Caco-2 (cell line): Measurements from ENCODE around the gene BRIP1. TPM values are rescaled to one million over a fixed set of nuclear protein-coding genes. Genes with fewer than 3 reads are reported as not detected.

ENCODE experiments used
- BruUV-seq: library from RNA; stranded (reverse); fragments of 400-500 nt; replicated peaks from 2 replicates; lab custom pipeline; 2021; lab: Mats Ljungman, UMichigan
- CTCF ChIA-PET: fragments of 300-600 bp; sonication (Branson Sonifier 250); formaldehyde crosslinking; loops from one replicate; lab custom pipeline; 2022; ENCODE audit warnings: antibody characterized with exemption; lab: Charles Lee
- POLR2A ChIA-PET: fragments of 300-600 bp; sonication (Branson Sonifier 250); formaldehyde crosslinking; loops from one replicate; lab custom pipeline; 2022; ENCODE audit warnings: antibody characterized with exemption; lab: Charles Lee
- DNase-seq, 2 experiments: peaks; one replicate each; pipeline versions ENCODE4 v3.0.0 to v3.0.0-alpha.2; 2020 to 2022
- H3K27me3 ChIP-seq: replicated peaks from 2 replicates; pipeline ENCODE4 v1.6.0; 2011; ENCODE audit warnings: low read length; ENCODE audit not compliant: control insufficient read depth, insufficient read depth
- H3K36me3 ChIP-seq: 2 replicates; pipeline ENCODE4 v1.5.1; 2011; ENCODE audit warnings: low read length; ENCODE audit not compliant: control insufficient read depth, insufficient read depth
- H3K4me1 ChIP-seq: fragments of 250-450 bp; sonication (Bioruptor Pico); 2 replicates; pipeline ENCODE4 v1.5.1; 2020; ENCODE audit warnings: mild to moderate bottlenecking
- H3K4me3 ChIP-seq: 2 replicates; pipeline ENCODE4 v1.5.1; 2011; ENCODE audit warnings: low read depth, mild to moderate bottlenecking, control low read depth, low read length
- H3K9me3 ChIP-seq: fragments of 250-450 bp; sonication (Bioruptor Pico); 2 replicates; pipeline ENCODE4 v1.5.1; 2020; ENCODE audit warnings: mild to moderate bottlenecking, moderate library complexity
- H3K27ac Mint-ChIP-seq: one replicate; pipeline ENCODE4 v1.8.0; 2022; ENCODE audit warnings: mixed read lengths; ENCODE audit not compliant: unreplicated experiment
- H3K27me3 Mint-ChIP-seq: one replicate; pipeline ENCODE4 v1.8.0; 2022; ENCODE audit warnings: mixed read lengths; ENCODE audit not compliant: insufficient read depth, unreplicated experiment
- H3K36me3 Mint-ChIP-seq: one replicate; pipeline ENCODE4 v1.8.0; 2022; ENCODE audit warnings: mild to moderate bottlenecking, mixed read lengths; ENCODE audit not compliant: insufficient read depth, unreplicated experiment
- H3K4me1 Mint-ChIP-seq: one replicate; pipeline ENCODE4 v1.8.0; 2022; ENCODE audit warnings: low read depth, mixed read lengths; ENCODE audit not compliant: unreplicated experiment
- H3K4me3 Mint-ChIP-seq: one replicate; pipeline ENCODE4 v1.8.0; 2022; ENCODE audit warnings: mild to moderate bottlenecking, moderate library complexity, mixed read lengths; ENCODE audit not compliant: unreplicated experiment
- H3K9me3 Mint-ChIP-seq: one replicate; pipeline ENCODE4 v1.8.0; 2022; ENCODE audit warnings: mixed read lengths; ENCODE audit not compliant: unreplicated experiment
- intact Hi-C: fragments of 100-400 bp; cut with micrococcal nuclease; formaldehyde crosslinking; loops from one replicate; pipeline ENCODE4 v1.10.0; 2022; ENCODE audit not compliant: unreplicated experiment
- total RNA-seq: library from RNA; stranded (reverse); gene quantifications from 2 replicates; pipeline ENCODE4 v1.2.3, GENCODE V29; 2022
- TF ChIP-seq, protein P1 (sequence below), 2 experiments: fragments of 200-600 bp in 1 of 2; IDR thresholded peaks; 1 replicate in 1 of 2; 2 replicates in 1 of 2; pipeline versions ENCODE4 v1.5.1 to v1.8.0; 2011 to 2022; ENCODE audit warnings: antibody characterized with exemption in 1 of 2, control low read depth in 1 of 2, inconsistent platforms in 1 of 2, low read depth in 1 of 2, low read length in 1 of 2, mild to moderate bottlenecking in 1 of 2, moderate library complexity in 1 of 2; ENCODE audit not compliant: insufficient read depth in 1 of 2, severe bottlenecking in 1 of 2, unreplicated experiment in 1 of 2

Gene BRIP1
- total RNA-seq, 1 experiment from 2014 or later = 18.3 TPM

DNA sequence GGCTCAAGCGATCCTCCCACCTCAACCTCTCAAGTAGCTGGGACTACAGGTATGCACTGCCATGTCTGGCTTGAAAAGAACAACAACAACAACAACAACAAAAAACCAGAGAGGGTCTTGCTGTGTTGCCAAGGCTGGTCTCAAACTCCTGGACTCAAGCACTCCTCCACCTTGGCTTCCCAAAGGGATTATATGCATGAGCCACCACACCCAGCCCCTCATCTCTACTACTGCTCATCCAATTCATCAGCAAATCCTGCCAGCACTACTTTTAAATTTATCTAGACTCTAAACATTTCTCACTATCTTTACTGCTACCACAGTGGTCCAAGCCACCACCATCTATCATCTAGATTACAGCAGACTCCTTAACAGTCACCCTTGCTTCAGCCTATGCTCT, 109.6 kb downstream of the BRIP1 start:
- H3K4me3 Mint-ChIP-seq = no peak overlapping the region
- no peak for DNase-seq
- CTCF ChIA-PET = no interaction called here
- peaks cover 9% of the 10 kb centered on the region for H3K9me3 Mint-ChIP-seq
- intact Hi-C loops = no loop called here
- Histone ChIP-seq H3K36me3 (no peaks in the 10 kb centered on the region; the same call in 1 of the 2 replicates), H3K4me1 (no peaks in the 10 kb centered on the region), H3K9me3 (peaks cover 1% of the 10 kb centered on the region; the same call in 1 of the 2 replicates), H3K4me3 (no peak overlapping the region), H3K27me3 (no peaks in the 10 kb centered on the region)
- H3K4me1 Mint-ChIP-seq = no peaks in the 10 kb centered on the region
- no peak overlapping the region for H3K27ac Mint-ChIP-seq
- POLR2A ChIA-PET = no interaction called here
- TF ChIP-seq, protein P1, sequence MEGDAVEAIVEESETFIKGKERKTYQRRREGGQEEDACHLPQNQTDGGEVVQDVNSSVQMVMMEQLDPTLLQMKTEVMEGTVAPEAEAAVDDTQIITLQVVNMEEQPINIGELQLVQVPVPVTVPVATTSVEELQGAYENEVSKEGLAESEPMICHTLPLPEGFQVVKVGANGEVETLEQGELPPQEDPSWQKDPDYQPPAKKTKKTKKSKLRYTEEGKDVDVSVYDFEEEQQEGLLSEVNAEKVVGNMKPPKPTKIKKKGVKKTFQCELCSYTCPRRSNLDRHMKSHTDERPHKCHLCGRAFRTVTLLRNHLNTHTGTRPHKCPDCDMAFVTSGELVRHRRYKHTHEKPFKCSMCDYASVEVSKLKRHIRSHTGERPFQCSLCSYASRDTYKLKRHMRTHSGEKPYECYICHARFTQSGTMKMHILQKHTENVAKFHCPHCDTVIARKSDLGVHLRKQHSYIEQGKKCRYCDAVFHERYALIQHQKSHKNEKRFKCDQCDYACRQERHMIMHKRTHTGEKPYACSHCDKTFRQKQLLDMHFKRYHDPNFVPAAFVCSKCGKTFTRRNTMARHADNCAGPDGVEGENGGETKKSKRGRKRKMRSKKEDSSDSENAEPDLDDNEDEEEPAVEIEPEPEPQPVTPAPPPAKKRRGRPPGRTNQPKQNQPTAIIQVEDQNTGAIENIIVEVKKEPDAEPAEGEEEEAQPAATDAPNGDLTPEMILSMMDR (IDR thresholded peaks at IDR 0.05; ENCODE audit: insufficient read depth in 1 of 2, low read depth in 1 of 2, low read length in 1 of 2, severe bottlenecking in 1 of 2, unreplicated experiment in 1 of 2) = no peak
- peaks cover 12% of the 10 kb centered on the region for H3K36me3 Mint-ChIP-seq
- no TSS peak for BruUV-seq
- no peaks in the 10 kb centered on the region for H3K27me3 Mint-ChIP-seq

DNA sequence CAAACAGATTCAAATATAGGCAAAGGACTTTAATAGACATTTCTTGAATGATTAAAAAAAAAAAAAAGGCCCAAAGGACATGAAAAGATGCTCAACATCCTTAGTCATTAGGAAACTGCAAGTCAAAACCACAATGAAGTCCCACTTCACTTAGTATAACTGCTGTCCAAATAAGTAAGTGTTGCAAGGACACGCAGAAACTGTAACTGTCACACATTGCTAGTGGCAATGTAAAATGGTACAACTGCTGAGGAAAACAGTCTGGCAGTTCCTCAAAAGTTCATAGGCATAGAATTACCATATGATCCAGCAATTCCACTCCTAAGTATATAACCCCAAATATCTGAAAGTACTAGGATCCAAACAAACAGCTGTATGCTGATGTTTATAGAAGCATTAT, 112.7 kb downstream of the BRIP1 start:
- Histone ChIP-seq H3K36me3 (no peaks in the 10 kb centered on the region; the same call in 1 of the 2 replicates), H3K4me3 (no peak overlapping the region), H3K27me3 (no peaks in the 10 kb centered on the region), H3K4me1 (no peaks in the 10 kb centered on the region), H3K9me3 (peaks cover 12% of the 10 kb centered on the region)
- H3K27ac Mint-ChIP-seq = no peak overlapping the region
- no TSS peak for BruUV-seq
- no peak overlapping the region for H3K4me3 Mint-ChIP-seq
- POLR2A ChIA-PET = no interaction called here
- no peak for DNase-seq
- peaks cover 31% of the 10 kb centered on the region for H3K9me3 Mint-ChIP-seq
- TF ChIP-seq, protein P1 (IDR thresholded peaks at IDR 0.05; ENCODE audit: insufficient read depth in 1 of 2, low read depth in 1 of 2, low read length in 1 of 2, severe bottlenecking in 1 of 2, unreplicated experiment in 1 of 2) = no peak
- H3K4me1 Mint-ChIP-seq = no peaks in the 10 kb centered on the region
- H3K27me3 Mint-ChIP-seq = no peaks in the 10 kb centered on the region
- intact Hi-C loops = no loop called here
- peaks cover 15% of the 10 kb centered on the region for H3K36me3 Mint-ChIP-seq
- CTCF ChIA-PET = no interaction called here

DNA sequence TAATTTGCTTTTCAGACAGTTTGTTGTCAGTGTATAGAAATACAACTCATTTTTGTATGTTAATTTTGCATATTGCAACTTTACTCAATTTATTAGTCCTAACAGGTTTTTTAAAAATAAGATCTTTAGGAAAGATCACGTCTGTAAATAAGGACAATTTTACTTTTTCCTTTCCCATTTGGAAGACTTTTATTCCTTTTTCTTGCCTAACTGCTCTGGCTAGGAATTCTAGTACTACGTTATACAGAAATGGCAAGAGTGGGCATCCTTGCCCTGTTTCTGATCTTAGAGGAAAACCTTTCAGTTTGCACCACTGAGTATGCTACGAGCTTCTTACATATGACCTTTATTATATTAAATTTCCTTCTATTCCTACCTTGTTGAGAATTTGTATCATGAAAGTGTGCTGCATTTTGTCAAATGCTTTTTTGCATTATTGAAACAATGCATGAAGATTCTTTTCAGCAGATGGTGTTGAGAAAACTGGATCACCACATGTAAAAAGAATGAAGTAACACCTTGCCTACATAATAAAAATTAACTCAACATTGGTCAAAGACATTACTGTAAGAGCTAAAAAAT, 113.4 kb downstream of the BRIP1 start:
- Histone ChIP-seq H3K36me3 (no peaks in the 10 kb centered on the region; the same call in 1 of the 2 replicates), H3K4me1 (no peaks in the 10 kb centered on the region), H3K9me3 (peaks cover 12% of the 10 kb centered on the region), H3K27me3 (no peaks in the 10 kb centered on the region), H3K4me3 (no peak overlapping the region)
- Mint-ChIP-seq H3K4me3 (no peak overlapping the region), H3K36me3 (peaks cover 15% of the 10 kb centered on the region), H3K27ac (no peak overlapping the region), H3K4me1 (no peaks in the 10 kb centered on the region), H3K27me3 (no peaks in the 10 kb centered on the region), H3K9me3 (peaks cover 31% of the 10 kb centered on the region)
- no TSS peak for BruUV-seq
- TF ChIP-seq, protein P1 (IDR thresholded peaks at IDR 0.05; ENCODE audit: insufficient read depth in 1 of 2, low read depth in 1 of 2, low read length in 1 of 2, severe bottlenecking in 1 of 2, unreplicated experiment in 1 of 2) = no peak
- no peak for DNase-seq
- POLR2A ChIA-PET = no interaction called here
- CTCF ChIA-PET = no interaction called here
- intact Hi-C loops = no loop called here
